DMS153 treated with DMSO at 0.1 percent for 48 hours (cell line): ENCODE results near the gene MAML1.

Experiments used
- DNase-seq: peaks from one replicate; lab custom pipeline; 2025; ENCODE audit not compliant: unreplicated experiment; lab: John Stamatoyannopoulos, UW

MAML1 gene

GRCh38 chr5:179793468-179794139, 61.0 kb downstream of the MAML1 start, which contains the start of gene LTC4S:
LTC4S (plus strand) TSS chr5:179793986; CDS start chr5:179794081, 95 bp downstream.
- DNase-seq = no peak

- DNase-seq = no peak
Observed at GRCh38 chr5:179794171-179794570, 61.5 kb downstream of the MAML1 start.

GRCh38 chr5:179794575-179794974, 62.0 kb downstream of the MAML1 start:
- DNase-seq = no peak

GRCh38 chr5:179795049-179795862, 62.6 kb downstream of the MAML1 start:
- peak; percentile 6 for DNase-seq

- peak; percentile 32 for DNase-seq
Observed at GRCh38 chr5:179795863-179796833, 63.5 kb downstream of the MAML1 start.

GRCh38 chr5:179796877-179797608, 64.4 kb downstream of the MAML1 start:
- no peak for DNase-seq

- no peak for DNase-seq
Observed at GRCh38 chr5:179797741-179798140, 65.1 kb downstream of the MAML1 start.

GRCh38 chr5:179798144-179798770, 65.6 kb downstream of the MAML1 start:
- DNase-seq = no peak

- no peak for DNase-seq
Observed at GRCh38 chr5:179798771-179799643, 66.4 kb downstream of the MAML1 start.

- DNase-seq = no peak
Observed at GRCh38 chr5:179799644-179799973, 67.0 kb downstream of the MAML1 start.

GRCh38 chr5:179800071-179800695, 67.6 kb downstream of the MAML1 start:
- DNase-seq = no peak

GRCh38 chr5:179800696-179801201, 68.1 kb downstream of the MAML1 start:
- DNase-seq = no peak

- no peak for DNase-seq
Observed at GRCh38 chr5:179801304-179802206, 68.9 kb downstream of the MAML1 start.

GRCh38 chr5:179802207-179802883, 69.7 kb downstream of the MAML1 start:
- DNase-seq = no peak

GRCh38 chr5:179802950-179803562, 70.4 kb downstream of the MAML1 start:
- DNase-seq = no peak
